CD4-positive, alpha-beta T cell treated with Interleukin-4 for 1 hour (primary cell): ENCODE measurements around the gene SLIT2.

Experiments used
- DNase-seq, 2 donors: peaks; one replicate each; pipeline ENCODE4 v3.0.0-alpha.2; 2020 to 2022

Gene SLIT2

GRCh38 chr4:20251796-20252655, at the start of gene SLIT2:
SLIT2 (plus strand) TSS chr4:20251905; CDS start chr4:20253816, 1,911 bp downstream.
- DNase-seq = no peak

- no peak for DNase-seq
These were observed 48.2 kb upstream of the SLIT2 start for GRCh38 chr4:20203508-20203907.

GRCh38 chr4:20217521-20217920, 34.2 kb upstream of the SLIT2 start:
- DNase-seq = no peak

GRCh38 chr4:20217951-20218350, 33.8 kb upstream of the SLIT2 start:
- DNase-seq = no peak

- DNase-seq = no peak
These were observed 32.2 kb upstream of the SLIT2 start for GRCh38 chr4:20219521-20219920.

GRCh38 chr4:20237894-20238537, 13.7 kb upstream of the SLIT2 start:
- DNase-seq = no peak

- no peak for DNase-seq
These were observed 3.5 kb upstream of the SLIT2 start for GRCh38 chr4:20248155-20248558.

GRCh38 chr4:20249333-20249732, 2.4 kb upstream of the SLIT2 start:
- no peak for DNase-seq

- DNase-seq = no peak
These were observed 492 bp upstream of the SLIT2 start for GRCh38 chr4:20251031-20251795.

- DNase-seq = no peak
These were observed 1.1 kb downstream of the SLIT2 start for GRCh38 chr4:20252656-20253282.

- DNase-seq = no peak
These were observed 1.6 kb downstream of the SLIT2 start for GRCh38 chr4:20253283-20253734.

- DNase-seq = no peak
These were observed 2.2 kb downstream of the SLIT2 start for GRCh38 chr4:20253735-20254409.

GRCh38 chr4:20254511-20255250, 3.0 kb downstream of the SLIT2 start:
- DNase-seq = no peak

GRCh38 chr4:20255251-20255586, 3.5 kb downstream of the SLIT2 start:
- DNase-seq = no peak

- no peak for DNase-seq
These were observed 4.1 kb downstream of the SLIT2 start for GRCh38 chr4:20255823-20256222.

GRCh38 chr4:20256381-20256881, 4.7 kb downstream of the SLIT2 start:
- no peak for DNase-seq

GRCh38 chr4:20259707-20260106, 8.0 kb downstream of the SLIT2 start:
- no peak for DNase-seq

GRCh38 chr4:20260821-20261220, 9.1 kb downstream of the SLIT2 start:
- no peak for DNase-seq

GRCh38 chr4:20262221-20262620, 10.5 kb downstream of the SLIT2 start:
- no peak for DNase-seq

GRCh38 chr4:20264688-20265087, 13.0 kb downstream of the SLIT2 start:
- DNase-seq = no peak

GRCh38 chr4:20265726-20266125, 14.0 kb downstream of the SLIT2 start:
- no peak for DNase-seq
